Nephron (organoid): ENCODE data around the gene ANKRD29.

Source experiments
- H3K27ac Mint-ChIP-seq, 3 experiments: 2 replicates each; pipeline ENCODE4 v1.8.0; 2020; ENCODE audit warnings: mixed read lengths in 3 of 3, mild to moderate bottlenecking in 2 of 3, moderate library complexity in 1 of 3
- H3K27me3 Mint-ChIP-seq: 2 replicates; pipeline ENCODE4 v1.8.0; 2021; ENCODE audit warnings: low read depth, mild to moderate bottlenecking, moderate library complexity, mixed read lengths
- H3K36me3 Mint-ChIP-seq: 2 replicates; pipeline ENCODE4 v1.8.0; 2020; ENCODE audit warnings: low read depth, mixed read lengths
- H3K4me1 Mint-ChIP-seq: 2 replicates; pipeline ENCODE4 v1.8.0; 2020; ENCODE audit warnings: mixed read lengths
- H3K4me3 Mint-ChIP-seq, 3 experiments: 2 replicates each; pipeline ENCODE4 v1.8.0; 2020; ENCODE audit warnings: mild to moderate bottlenecking in 3 of 3, mixed read lengths in 3 of 3, moderate library complexity in 2 of 3
- H3K9me3 Mint-ChIP-seq: 2 replicates; pipeline ENCODE4 v1.8.0; 2020; ENCODE audit warnings: mixed read lengths
- TF ChIP-seq, protein P1 (sequence below), 3 experiments: fragments of 200-600 bp; sonication (generic); IDR thresholded peaks; one replicate each; pipeline ENCODE4 v1.5.0; 2021; ENCODE audit warnings: antibody characterized with exemption in 3 of 3; ENCODE audit not compliant: unreplicated experiment in 3 of 3

ANKRD29 gene

GRCh38 chr18:23556145-23556780 is 106.4 kb downstream of the ANKRD29 start:
- Mint-ChIP-seq H3K27ac (no peak overlapping the region), H3K4me1 (peaks cover 30% of the 10 kb centered on the region), H3K9me3 (no peaks in the 10 kb centered on the region), H3K4me3 (no peak overlapping the region), H3K36me3 (peaks cover 77% of the 10 kb centered on the region), H3K27me3 (no peaks in the 10 kb centered on the region)
- TF ChIP-seq, protein P1, sequence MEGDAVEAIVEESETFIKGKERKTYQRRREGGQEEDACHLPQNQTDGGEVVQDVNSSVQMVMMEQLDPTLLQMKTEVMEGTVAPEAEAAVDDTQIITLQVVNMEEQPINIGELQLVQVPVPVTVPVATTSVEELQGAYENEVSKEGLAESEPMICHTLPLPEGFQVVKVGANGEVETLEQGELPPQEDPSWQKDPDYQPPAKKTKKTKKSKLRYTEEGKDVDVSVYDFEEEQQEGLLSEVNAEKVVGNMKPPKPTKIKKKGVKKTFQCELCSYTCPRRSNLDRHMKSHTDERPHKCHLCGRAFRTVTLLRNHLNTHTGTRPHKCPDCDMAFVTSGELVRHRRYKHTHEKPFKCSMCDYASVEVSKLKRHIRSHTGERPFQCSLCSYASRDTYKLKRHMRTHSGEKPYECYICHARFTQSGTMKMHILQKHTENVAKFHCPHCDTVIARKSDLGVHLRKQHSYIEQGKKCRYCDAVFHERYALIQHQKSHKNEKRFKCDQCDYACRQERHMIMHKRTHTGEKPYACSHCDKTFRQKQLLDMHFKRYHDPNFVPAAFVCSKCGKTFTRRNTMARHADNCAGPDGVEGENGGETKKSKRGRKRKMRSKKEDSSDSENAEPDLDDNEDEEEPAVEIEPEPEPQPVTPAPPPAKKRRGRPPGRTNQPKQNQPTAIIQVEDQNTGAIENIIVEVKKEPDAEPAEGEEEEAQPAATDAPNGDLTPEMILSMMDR (IDR thresholded peaks at IDR 0.05; ENCODE audit: unreplicated experiment in 3 of 3): no peak

GRCh38 chr18:23553887-23554286 is 108.8 kb downstream of the ANKRD29 start:
- TF ChIP-seq, protein P1 (IDR thresholded peaks at IDR 0.05; ENCODE audit: unreplicated experiment in 3 of 3): no peak
- Mint-ChIP-seq H3K9me3 (no peaks in the 10 kb centered on the region), H3K4me3 (no peak overlapping the region), H3K36me3 (peaks cover 68% of the 10 kb centered on the region), H3K27ac (peak overlapping the region; percentile 22 to 82 (median 52)), H3K4me1 (peaks cover 30% of the 10 kb centered on the region), H3K27me3 (no peaks in the 10 kb centered on the region)

GRCh38 chr18:23552505-23552904 is 110.2 kb downstream of the ANKRD29 start:
- Mint-ChIP-seq H3K4me3 (peak overlapping the region in 1 of 3 experiments; percentile 5), H3K36me3 (peaks cover 68% of the 10 kb centered on the region), H3K27me3 (no peaks in the 10 kb centered on the region), H3K4me1 (peaks cover 30% of the 10 kb centered on the region), H3K9me3 (no peaks in the 10 kb centered on the region), H3K27ac (peak overlapping the region; percentile 61 to 82 (median 77))
- TF ChIP-seq, protein P1 (IDR thresholded peaks at IDR 0.05; ENCODE audit: unreplicated experiment in 3 of 3): no peak

DNA sequence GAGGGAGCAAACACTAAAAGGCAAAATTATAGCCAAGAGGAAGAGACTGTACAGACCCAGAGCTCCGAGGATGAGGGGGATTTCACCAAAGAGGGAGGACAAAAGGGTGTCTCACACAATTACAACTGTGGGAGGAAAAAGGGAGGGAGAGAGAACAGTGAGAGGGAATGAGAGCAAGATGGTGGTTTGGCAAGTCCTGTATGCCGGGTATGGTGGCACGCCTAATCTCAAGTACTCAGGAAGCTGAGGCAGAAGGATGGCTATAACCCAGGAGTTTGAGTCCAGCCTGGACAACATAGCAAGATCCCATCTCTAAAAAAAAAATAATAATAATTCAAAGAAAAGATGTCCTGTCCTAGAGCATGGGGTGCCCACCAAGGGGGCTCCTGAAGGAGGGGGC is 110.7 kb downstream of the ANKRD29 start:
- no peaks in the 10 kb centered on the region for H3K27me3 Mint-ChIP-seq
- H3K9me3 Mint-ChIP-seq: no peaks in the 10 kb centered on the region
- H3K36me3 Mint-ChIP-seq: peaks cover 67% of the 10 kb centered on the region
- H3K4me1 Mint-ChIP-seq: peaks cover 30% of the 10 kb centered on the region
- TF ChIP-seq, protein P1 (IDR thresholded peaks at IDR 0.05; ENCODE audit: unreplicated experiment in 3 of 3): no peak
- H3K27ac Mint-ChIP-seq: peak overlapping the region; percentile 41 to 82 (median 61)
- no peak overlapping the region for H3K4me3 Mint-ChIP-seq

GRCh38 chr18:23550898-23551297 is 111.8 kb downstream of the ANKRD29 start:
- H3K4me1 Mint-ChIP-seq: peaks cover 30% of the 10 kb centered on the region
- no peaks in the 10 kb centered on the region for H3K9me3 Mint-ChIP-seq
- TF ChIP-seq, protein P1 (IDR thresholded peaks at IDR 0.05; ENCODE audit: unreplicated experiment in 3 of 3): no peak
- H3K27ac Mint-ChIP-seq: no peak overlapping the region
- H3K4me3 Mint-ChIP-seq: no peak overlapping the region
- peaks cover 67% of the 10 kb centered on the region for H3K36me3 Mint-ChIP-seq
- no peaks in the 10 kb centered on the region for H3K27me3 Mint-ChIP-seq
